GM23248 (cell line): ENCODE data around the gene GARIN1A. TPM values are rescaled to one million over a fixed set of nuclear protein-coding genes. Genes with fewer than 3 reads are reported as not detected.

Experiments
- DNase-seq: peaks from one replicate; pipeline ENCODE4 v3.0.0-alpha.2; 2015
- H2AFZ ChIP-seq: fragments of 200-600 bp; sonication (generic); 2 replicates; pipeline ENCODE4 v1.6.1; 2016; ENCODE audit warnings: antibody characterized with exemption
- H3F3A ChIP-seq: fragments of 200-600 bp; sonication (generic); 2 replicates; pipeline ENCODE4 v1.6.1; 2016; ENCODE audit warnings: mild to moderate bottlenecking, antibody characterized with exemption, mixed run types; ENCODE audit not compliant: insufficient read depth
- H3K27ac ChIP-seq: fragments of 200-600 bp; sonication (generic); 2 replicates; pipeline ENCODE4 v1.5.1; 2016; ENCODE audit warnings: mild to moderate bottlenecking
- H3K27me3 ChIP-seq: fragments of 200-600 bp; sonication (generic); replicated peaks from 2 replicates; pipeline ENCODE4 v1.6.1; 2016; ENCODE audit warnings: mild to moderate bottlenecking; ENCODE audit not compliant: insufficient read depth
- H3K36me3 ChIP-seq: fragments of 200-600 bp; sonication (generic); 2 replicates; pipeline ENCODE4 v1.6.1; 2016; ENCODE audit warnings: low read depth, mild to moderate bottlenecking
- H3K4me1 ChIP-seq: fragments of 200-600 bp; sonication (generic); 2 replicates; pipeline ENCODE4 v1.6.1; 2016; ENCODE audit warnings: mild to moderate bottlenecking; ENCODE audit not compliant: insufficient read depth
- H3K4me2 ChIP-seq: fragments of 200-600 bp; sonication (generic); one replicate; pipeline ENCODE4 v1.6.1; 2016; ENCODE audit warnings: mild to moderate bottlenecking; ENCODE audit not compliant: unreplicated experiment
- H3K4me3 ChIP-seq: fragments of 200-600 bp; sonication (generic); 2 replicates; pipeline ENCODE4 v1.5.1; 2016; ENCODE audit warnings: mild to moderate bottlenecking
- H3K79me2 ChIP-seq: fragments of 200-600 bp; sonication (generic); 2 replicates; pipeline ENCODE4 v1.6.1; 2016; ENCODE audit warnings: mild to moderate bottlenecking; ENCODE audit not compliant: insufficient read depth
- H3K9ac ChIP-seq: fragments of 200-600 bp; sonication (generic); 2 replicates; pipeline ENCODE4 v1.6.1; 2016; ENCODE audit warnings: mild to moderate bottlenecking
- H3K9me2 ChIP-seq: fragments of 200-600 bp; sonication (generic); 2 replicates; pipeline ENCODE4 v1.6.1; 2016; ENCODE audit warnings: mixed run types, mild to moderate bottlenecking, moderate library complexity; ENCODE audit not compliant: insufficient read depth
- H3K9me3 ChIP-seq: fragments of 200-600 bp; sonication (generic); one replicate; pipeline ENCODE4 v1.6.1; 2017; ENCODE audit warnings: low read depth
- H4K20me1 ChIP-seq: fragments of 200-600 bp; sonication (generic); 2 replicates; pipeline ENCODE4 v1.6.0; 2016; ENCODE audit not compliant: insufficient read depth
- EZH2 ChIP-seq: fragments of 200-600 bp; sonication (generic); IDR thresholded peaks from 2 replicates; pipeline ENCODE4 v1.6.1; 2018; ENCODE audit warnings: antibody characterized with exemption, mild to moderate bottlenecking; ENCODE audit not compliant: insufficient read depth, poor library complexity, severe bottlenecking
- EZH2phosphoT487 ChIP-seq: fragments of 200-600 bp; sonication (generic); IDR thresholded peaks from 2 replicates; pipeline ENCODE4 v1.6.1; 2018; ENCODE audit warnings: antibody characterized with exemption, moderate library complexity, mild to moderate bottlenecking, low read depth; ENCODE audit not compliant: insufficient read depth
- WGBS, 2 experiments: methylation state at CpG; one replicate each; pipeline ENCODE4 v1.1.6; 2015 to 2017; ENCODE audit warnings: low lambda C conversion rate in 2 of 2, low coverage in 1 of 2; ENCODE audit errors: missing lambda C conversion rate in 2 of 2; 5-methylcytosine and 5-hydroxymethylcytosine counted together
- in situ Hi-C: fragments of 300-500 bp; cut with MboI; formaldehyde crosslinking; loops from 2 replicates; pipeline ENCODE4 v1.15.0; 2020
- polyA plus RNA-seq: library from polyadenylated mRNA; unstranded; fragments of >200 nt; fragmentation: Nextera tagmentation; extraction: Ambion mirVana; gene quantifications from 2 replicates; pipeline ENCODE4 v1.2.1, GENCODE V29; 2016
- total RNA-seq: library from RNA; depleted of rRNA; stranded (reverse); fragments of >200 nt; shearing (Covaris generic); gene quantifications from 2 replicates; pipeline ENCODE4 v1.2.3, GENCODE V29; 2014

Gene GARIN1A
- total and polyA plus RNA-seq, 2 experiments from 2014 or later: 0.28 to 0.43 TPM

DNA sequence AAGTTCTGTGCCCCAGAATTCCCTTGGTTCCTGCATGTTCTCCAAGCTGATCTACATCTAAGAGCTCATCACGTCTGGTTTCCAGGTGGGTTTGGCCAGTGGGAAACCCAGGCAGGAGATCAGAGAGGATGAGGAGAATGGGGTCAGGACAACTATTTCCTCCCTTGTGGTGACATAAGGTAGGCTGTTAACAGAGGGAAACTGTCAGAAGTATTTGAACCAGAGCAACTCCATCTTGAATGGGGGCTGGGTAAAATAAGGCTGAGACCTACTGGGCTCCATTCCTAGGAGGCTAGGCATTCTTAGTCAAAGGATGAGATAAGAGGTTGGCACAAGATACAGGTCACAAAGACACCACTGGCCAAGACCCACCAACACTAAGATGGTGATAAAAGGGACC lies 19.1 kb downstream of the GARIN1A start:
- no peak for DNase-seq
- Histone ChIP-seq H3K4me1 (no peaks in the 10 kb centered on the region), H2AFZ (no peak overlapping the region), H3K9ac (no peak overlapping the region), H3F3A (no peaks in the 10 kb centered on the region), H3K27me3 (no peaks in the 10 kb centered on the region), H4K20me1 (no peaks in the 10 kb centered on the region), H3K36me3 (no peaks in the 10 kb centered on the region; the same call in 1 of the 2 replicates), H3K9me3 (no peaks in the 10 kb centered on the region), H3K27ac (no peak overlapping the region), H3K79me2 (no peaks in the 10 kb centered on the region), H3K4me2 (no peak overlapping the region), H3K4me3 (no peak overlapping the region), H3K9me2 (no peaks in the 10 kb centered on the region)
- no peak for TF ChIP-seq EZH2
- no peak for TF ChIP-seq EZH2phosphoT487
- in situ Hi-C loops: no loop called here
- 59 to 70% methylated on average over 1 of the region's 1 CpG for WGBS, 2 experiments

GRCh38 chr7:128692623-128693270 lies 20.7 kb downstream of the GARIN1A start:
- H3K9me2 ChIP-seq: no peaks in the 10 kb centered on the region
- in situ Hi-C loops: no loop called here
- no peaks in the 10 kb centered on the region for H3K27me3 ChIP-seq
- H3K36me3 ChIP-seq: no peaks in the 10 kb centered on the region
- no peak overlapping the region for H3K27ac ChIP-seq
- H3K9ac ChIP-seq: no peak overlapping the region
- H4K20me1 ChIP-seq: no peaks in the 10 kb centered on the region
- no peak for DNase-seq
- TF ChIP-seq EZH2 (no peak), EZH2phosphoT487 (no peak)
- no peak overlapping the region for H3K4me2 ChIP-seq
- H3K4me1 ChIP-seq: no peaks in the 10 kb centered on the region
- no peaks in the 10 kb centered on the region for H3K9me3 ChIP-seq
- 95 to 96% methylated on average over 7 of the region's 7 CpGs for WGBS, 2 experiments
- no peaks in the 10 kb centered on the region for H3K79me2 ChIP-seq
- no peaks in the 10 kb centered on the region for H3F3A ChIP-seq
- H2AFZ ChIP-seq: no peak overlapping the region
- H3K4me3 ChIP-seq: no peak overlapping the region

DNA sequence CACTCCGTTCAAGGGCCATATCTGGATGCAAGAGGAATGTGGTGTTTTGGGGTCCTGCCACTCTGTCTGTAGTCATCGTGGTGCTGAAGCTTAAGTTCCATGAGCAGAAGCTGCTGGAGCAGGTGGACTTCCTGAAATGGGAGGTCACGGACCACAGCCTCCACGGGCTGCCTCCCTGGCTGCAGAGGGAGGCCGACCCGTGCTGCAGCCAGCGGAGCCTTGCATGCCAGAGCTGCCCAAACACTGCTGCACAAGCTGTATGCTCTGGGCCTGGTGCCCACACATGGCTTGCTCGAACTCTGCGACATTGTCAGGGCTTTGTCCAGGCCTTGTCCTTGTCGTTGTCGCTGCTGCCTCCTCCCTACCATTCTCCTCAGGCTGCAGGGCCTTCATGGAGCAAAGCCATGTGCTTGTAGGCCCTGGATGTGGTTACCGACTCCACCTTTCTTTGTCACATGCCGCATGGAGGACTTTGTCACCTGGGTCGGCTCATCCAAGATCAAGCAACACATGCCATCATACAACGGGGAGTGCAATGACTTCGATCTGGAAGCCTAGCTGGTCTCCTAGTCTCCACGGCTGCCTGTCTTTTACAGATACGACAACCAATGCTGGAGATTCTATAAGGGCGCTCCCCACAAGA lies 21.4 kb downstream of the GARIN1A start:
- 77 to 78% methylated on average over 19 of the region's 19 CpGs for WGBS, 2 experiments
- Histone ChIP-seq H3K36me3 (no peaks in the 10 kb centered on the region), H3K4me2 (no peak overlapping the region), H3K27me3 (no peaks in the 10 kb centered on the region), H3K4me1 (no peaks in the 10 kb centered on the region), H3K9me2 (no peaks in the 10 kb centered on the region), H2AFZ (no peak overlapping the region), H3K9me3 (no peaks in the 10 kb centered on the region), H3K4me3 (no peak overlapping the region), H3F3A (no peaks in the 10 kb centered on the region), H3K79me2 (no peaks in the 10 kb centered on the region), H4K20me1 (no peaks in the 10 kb centered on the region), H3K27ac (no peak overlapping the region), H3K9ac (no peak overlapping the region)
- in situ Hi-C loops: no loop called here
- TF ChIP-seq EZH2 (no peak), EZH2phosphoT487 (no peak)
- no peak for DNase-seq

DNA sequence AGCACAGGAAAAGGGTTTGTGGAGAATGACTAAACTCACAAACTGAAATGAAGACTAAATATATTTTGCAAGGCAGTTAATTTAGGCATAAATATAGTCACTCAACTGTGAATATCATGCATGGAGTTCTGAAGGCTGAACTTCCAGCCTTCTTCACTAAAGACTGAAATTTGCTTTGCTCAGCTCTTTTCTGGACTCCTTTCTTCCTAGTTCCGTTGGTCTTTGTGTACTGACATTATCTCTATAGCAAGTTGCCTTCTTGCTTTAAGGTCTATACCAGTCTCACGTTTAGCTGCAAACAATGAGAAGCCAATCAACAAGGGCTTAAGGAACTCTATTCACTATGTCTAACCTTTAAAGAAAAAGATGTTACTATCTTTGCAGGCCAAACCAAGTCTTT lies 22.6 kb downstream of the GARIN1A start:
- Histone ChIP-seq H3K9me2 (no peaks in the 10 kb centered on the region), H3K27me3 (no peaks in the 10 kb centered on the region), H3K4me1 (no peaks in the 10 kb centered on the region), H3K9me3 (no peaks in the 10 kb centered on the region), H3K4me3 (no peak overlapping the region), H2AFZ (no peak overlapping the region), H3K4me2 (no peak overlapping the region), H3K27ac (no peak overlapping the region), H4K20me1 (no peaks in the 10 kb centered on the region), H3K79me2 (no peaks in the 10 kb centered on the region), H3K9ac (no peak overlapping the region), H3K36me3 (no peaks in the 10 kb centered on the region), H3F3A (no peaks in the 10 kb centered on the region)
- TF ChIP-seq EZH2phosphoT487: no peak
- no peak for TF ChIP-seq EZH2
- WGBS, 2 experiments: 45 to 50% methylated on average over 2 of the region's 2 CpGs
- no peak for DNase-seq
- in situ Hi-C loops: no loop called here
